Nephron progenitor cell (in vitro differentiated cells): ENCODE results near the gene TEX30.

Experiments used
- DNase-seq: peaks from one replicate; pipeline ENCODE4 v3.0.0; 2021
- H3K27ac Mint-ChIP-seq: 2 replicates; pipeline ENCODE4 v1.8.0; 2021; ENCODE audit warnings: mild to moderate bottlenecking, moderate library complexity, mixed read lengths
- H3K27me3 Mint-ChIP-seq: 2 replicates; pipeline ENCODE4 v1.8.0; 2021; ENCODE audit warnings: mild to moderate bottlenecking, low read depth, mixed read lengths; ENCODE audit not compliant: poor library complexity
- H3K36me3 Mint-ChIP-seq: 2 replicates; pipeline ENCODE4 v1.8.0; 2021; ENCODE audit warnings: low read depth, mixed read lengths
- H3K4me1 Mint-ChIP-seq: 2 replicates; pipeline ENCODE4 v1.8.0; 2021; ENCODE audit warnings: mixed read lengths
- H3K4me3 Mint-ChIP-seq: 2 replicates; pipeline ENCODE4 v1.8.0; 2021; ENCODE audit warnings: mild to moderate bottlenecking, moderate library complexity, mixed read lengths
- H3K9me3 Mint-ChIP-seq: 2 replicates; pipeline ENCODE4 v1.8.0; 2021; ENCODE audit warnings: mild to moderate bottlenecking, moderate library complexity, mixed read lengths
- TF ChIP-seq, protein P1 (sequence below): fragments of 200-600 bp; sonication (generic); IDR thresholded peaks from 2 replicates; pipeline ENCODE4 v1.5.0; 2021; ENCODE audit warnings: antibody characterized with exemption

The TEX30 gene

DNA sequence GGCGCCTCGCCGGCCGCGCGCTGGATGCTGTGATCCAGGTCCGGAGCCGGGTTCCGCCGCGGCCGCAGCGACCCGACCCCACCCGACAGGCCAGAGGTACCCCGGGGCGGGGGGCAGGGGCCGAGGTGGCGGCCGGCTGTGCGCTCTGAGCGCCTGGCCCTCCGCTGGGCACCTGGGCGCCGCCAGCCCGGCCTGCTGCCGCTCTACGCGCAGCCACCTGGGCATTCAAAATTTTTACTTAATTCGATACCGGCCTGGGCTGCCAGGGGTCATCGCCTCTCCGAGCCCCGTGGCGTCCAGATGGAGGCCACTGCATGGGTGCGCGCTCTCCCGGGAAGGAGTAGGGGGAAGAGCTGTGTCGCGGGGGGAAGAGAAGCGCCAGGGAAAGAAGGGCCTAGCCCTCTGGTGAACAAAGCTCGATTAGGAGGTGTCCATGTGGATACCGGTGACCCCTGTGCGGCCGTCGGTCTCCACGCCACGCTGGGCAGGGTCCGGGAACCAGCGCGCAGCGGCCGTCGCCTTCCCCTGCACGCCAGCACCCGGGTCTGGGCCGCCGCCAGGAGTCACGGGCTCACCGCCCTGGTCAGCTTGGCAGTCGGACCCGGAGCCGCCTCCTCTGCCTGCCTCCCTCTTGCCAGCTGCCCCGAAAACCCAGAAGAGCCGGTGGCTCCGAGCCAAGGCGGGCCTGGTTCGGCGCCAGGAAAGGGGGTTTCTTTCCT lies 26.0 kb upstream of the TEX30 start:
- Mint-ChIP-seq H3K36me3 (peaks cover 11% of the 10 kb centered on the region), H3K27ac (no peak overlapping the region), H3K9me3 (no peaks in the 10 kb centered on the region), H3K4me1 (peaks cover 32% of the 10 kb centered on the region), H3K27me3 (no peaks in the 10 kb centered on the region), H3K4me3 (peak overlapping the region; percentile 97)
- TF ChIP-seq, protein P1, sequence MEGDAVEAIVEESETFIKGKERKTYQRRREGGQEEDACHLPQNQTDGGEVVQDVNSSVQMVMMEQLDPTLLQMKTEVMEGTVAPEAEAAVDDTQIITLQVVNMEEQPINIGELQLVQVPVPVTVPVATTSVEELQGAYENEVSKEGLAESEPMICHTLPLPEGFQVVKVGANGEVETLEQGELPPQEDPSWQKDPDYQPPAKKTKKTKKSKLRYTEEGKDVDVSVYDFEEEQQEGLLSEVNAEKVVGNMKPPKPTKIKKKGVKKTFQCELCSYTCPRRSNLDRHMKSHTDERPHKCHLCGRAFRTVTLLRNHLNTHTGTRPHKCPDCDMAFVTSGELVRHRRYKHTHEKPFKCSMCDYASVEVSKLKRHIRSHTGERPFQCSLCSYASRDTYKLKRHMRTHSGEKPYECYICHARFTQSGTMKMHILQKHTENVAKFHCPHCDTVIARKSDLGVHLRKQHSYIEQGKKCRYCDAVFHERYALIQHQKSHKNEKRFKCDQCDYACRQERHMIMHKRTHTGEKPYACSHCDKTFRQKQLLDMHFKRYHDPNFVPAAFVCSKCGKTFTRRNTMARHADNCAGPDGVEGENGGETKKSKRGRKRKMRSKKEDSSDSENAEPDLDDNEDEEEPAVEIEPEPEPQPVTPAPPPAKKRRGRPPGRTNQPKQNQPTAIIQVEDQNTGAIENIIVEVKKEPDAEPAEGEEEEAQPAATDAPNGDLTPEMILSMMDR, result no peak
- DNase-seq, result peak; percentile 59

DNA sequence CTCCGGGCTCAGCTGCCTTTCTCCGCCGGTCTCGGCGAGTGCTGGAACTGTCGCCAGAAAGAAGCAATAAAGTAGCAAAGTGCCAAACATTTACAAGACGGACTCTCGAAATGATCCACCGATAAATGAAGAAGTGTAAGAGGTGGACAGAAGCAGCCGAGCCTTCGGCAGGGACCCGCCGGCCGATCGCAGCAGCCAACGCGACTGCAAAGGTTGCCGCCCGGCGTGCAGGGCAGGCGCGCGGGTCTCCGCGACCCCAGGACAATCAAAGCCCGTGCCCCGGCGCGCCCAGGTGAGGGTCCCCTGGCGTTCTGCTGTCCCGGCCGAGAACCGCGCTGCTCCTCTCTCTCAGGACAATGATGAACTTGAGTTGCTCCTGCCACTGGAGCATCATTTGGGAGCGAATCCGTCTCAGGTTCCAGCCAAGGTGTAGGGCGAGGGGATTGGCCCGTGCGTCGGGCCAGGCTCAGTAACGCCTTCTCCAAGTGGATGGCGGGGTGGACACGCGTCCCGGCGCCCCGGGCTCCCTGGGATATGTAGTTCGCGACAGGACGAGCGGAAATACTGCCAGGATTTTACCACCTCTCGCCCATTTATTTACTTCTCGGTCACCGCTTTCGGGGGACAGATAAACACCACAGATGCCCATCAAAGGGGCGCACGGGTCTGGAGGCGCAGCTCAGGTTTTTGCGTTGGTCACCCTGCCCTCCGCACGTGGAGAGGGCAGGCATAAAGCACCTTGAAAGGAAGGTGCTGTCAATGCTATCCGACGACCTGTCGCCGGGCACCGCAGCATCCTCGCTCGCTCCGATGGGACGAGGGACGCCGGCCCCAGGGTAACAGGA lies 25.2 kb upstream of the TEX30 start, which contains the start of the genes BIVM and POGLUT2:
Gene BIVM, plus strand, starts transcription at position 539 of the 845 bp plus-strand sequence. CDS start 8,149 bp downstream, outside the sequence.
Gene POGLUT2, minus strand, starts transcription at position 396 of the 845 bp plus-strand sequence. Its CDS starts 306 bp downstream, at position 90.
- peak within 1 kb of the TSS; percentile 97 for H3K4me3 Mint-ChIP-seq

DNA sequence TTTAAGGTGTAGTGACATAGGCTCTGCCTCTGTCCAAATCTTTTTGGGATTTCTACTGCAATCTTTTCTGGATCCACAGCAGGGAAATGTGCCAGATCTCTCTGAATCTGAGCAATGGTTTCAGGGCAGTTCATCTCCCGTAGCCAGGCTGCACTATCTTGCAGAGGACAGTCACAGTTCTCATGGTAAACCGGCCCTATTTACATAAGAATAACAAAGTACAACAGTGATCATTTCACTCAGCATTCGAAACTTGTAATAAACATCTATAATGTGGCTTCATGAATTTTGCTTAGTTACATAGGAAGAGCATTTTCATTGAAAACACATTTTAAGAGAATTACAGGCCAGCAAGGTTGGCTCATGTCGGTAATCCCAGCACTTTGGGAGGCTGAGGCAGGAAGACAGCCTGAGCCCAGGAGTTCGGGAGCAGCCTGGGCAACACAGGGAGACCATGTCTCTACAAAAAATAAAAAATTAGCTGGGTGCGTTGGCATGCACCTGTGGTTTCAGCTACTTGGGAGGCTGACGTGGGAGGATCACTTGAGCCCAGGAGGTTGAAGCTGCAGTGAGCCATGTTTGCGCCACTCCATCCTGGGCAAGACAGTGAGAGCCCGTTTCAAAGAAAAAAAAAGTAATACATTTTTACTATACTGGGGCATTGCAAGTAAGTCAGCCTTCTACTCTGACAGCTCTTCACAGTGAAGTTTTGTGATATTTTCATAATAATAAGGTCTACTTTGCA lies 20.2 kb upstream of the TEX30 start:
- Mint-ChIP-seq H3K9me3 (no peaks in the 10 kb centered on the region), H3K4me1 (peaks cover 19% of the 10 kb centered on the region), H3K4me3 (no peak overlapping the region), H3K36me3 (peaks cover 47% of the 10 kb centered on the region), H3K27ac (no peak overlapping the region), H3K27me3 (no peaks in the 10 kb centered on the region)
- DNase-seq, result no peak
- TF ChIP-seq, protein P1, result no peak

More for the DNA sequence above, 25.2 kb upstream of the TEX30 start, which contains the start of the genes BIVM and POGLUT2:
- Mint-ChIP-seq H3K36me3 (peaks cover 15% of the 10 kb centered on the region), H3K27me3 (no peaks in the 10 kb centered on the region), H3K4me1 (peaks cover 32% of the 10 kb centered on the region), H3K27ac (peak within 1 kb of the TSS; percentile 62), H3K9me3 (no peaks in the 10 kb centered on the region)
- TF ChIP-seq, protein P1, result no peak
- peak; percentile 86 for DNase-seq

DNA sequence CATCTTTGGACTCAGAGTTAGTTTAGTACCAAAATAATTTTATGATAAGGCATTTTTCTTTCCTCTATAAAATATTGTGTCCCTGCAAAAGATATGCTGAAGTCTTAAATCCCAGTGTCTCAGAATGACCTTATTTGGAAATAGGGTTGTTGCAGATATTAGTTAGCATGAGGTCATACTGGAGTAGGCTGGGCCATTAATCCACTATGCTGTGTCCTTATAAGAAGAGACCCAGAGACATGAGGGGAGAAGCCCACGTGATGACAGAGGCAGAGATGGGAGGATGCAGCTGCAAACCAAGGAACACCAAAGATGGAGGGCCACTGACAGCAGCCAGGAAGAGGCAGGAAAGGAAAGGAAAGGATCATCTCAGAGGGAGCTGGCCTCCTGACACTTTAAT lies 18.8 kb upstream of the TEX30 start:
- Mint-ChIP-seq H3K36me3 (peaks cover 59% of the 10 kb centered on the region), H3K9me3 (no peaks in the 10 kb centered on the region), H3K27me3 (no peaks in the 10 kb centered on the region), H3K4me1 (peaks cover 7% of the 10 kb centered on the region), H3K4me3 (no peak overlapping the region), H3K27ac (peak overlapping the region; percentile 71)
- TF ChIP-seq, protein P1, result no peak
- DNase-seq, result no peak

DNA sequence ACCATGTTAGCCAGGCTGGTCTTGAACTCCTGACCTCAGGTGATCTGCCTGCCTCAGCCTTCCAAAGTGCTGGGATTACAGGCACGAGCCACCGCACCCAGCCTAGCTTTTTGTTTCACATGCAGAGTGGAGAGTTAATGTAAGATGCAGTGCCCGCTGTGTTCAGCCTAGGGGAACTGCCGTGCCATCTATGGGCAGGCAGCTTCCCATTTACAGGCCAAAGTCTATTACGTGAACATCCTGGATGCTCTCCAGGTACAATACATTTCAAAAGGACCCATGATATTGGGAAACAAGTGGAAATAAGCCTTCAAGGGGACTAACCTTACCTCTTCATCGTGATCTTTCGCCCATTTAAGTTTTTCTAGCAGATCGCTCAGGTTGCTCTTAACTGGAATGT lies 15.1 kb upstream of the TEX30 start:
- Mint-ChIP-seq H3K4me1 (no peaks in the 10 kb centered on the region), H3K27me3 (no peaks in the 10 kb centered on the region), H3K4me3 (no peak overlapping the region), H3K36me3 (peaks cover 59% of the 10 kb centered on the region), H3K27ac (no peak overlapping the region), H3K9me3 (no peaks in the 10 kb centered on the region)
- TF ChIP-seq, protein P1, result no peak
- no peak for DNase-seq
